Endothelial cell of umbilical vein (primary cell): ENCODE results near the gene CCNH. TPM values are rescaled to one million over a fixed set of nuclear protein-coding genes. Genes with fewer than 3 reads are reported as not detected.

ENCODE experiments used
- Bru-seq: library from RNA; stranded (reverse); fragments of 400-500 nt; gene quantifications from one replicate; lab custom pipeline; 2021; lab: Mats Ljungman, UMichigan
- BruChase-seq, 2 experiments: library from RNA; stranded (reverse); fragments of 400-500 nt; gene quantifications; one replicate each; lab custom pipeline; 2021; lab: Mats Ljungman, UMichigan
- BruUV-seq: library from RNA; stranded (reverse); fragments of 400-500 nt; replicated peaks from 2 replicates; lab custom pipeline; 2021; lab: Mats Ljungman, UMichigan
- CTCF ChIA-PET: fragments of 300-600, 350-600 bp; sonication (Branson Sonifier 250); formaldehyde crosslinking; loops from one replicate; lab custom pipeline; 2021; ENCODE audit warnings: antibody characterized with exemption, inconsistent platforms; lab: Charles Lee
- POLR2A ChIA-PET: fragments of 300-600, 350-600 bp; sonication (Branson Sonifier 250); formaldehyde crosslinking; loops from one replicate; lab custom pipeline; 2021; ENCODE audit warnings: antibody characterized with exemption, inconsistent platforms; lab: Charles Lee
- DNase-seq: peaks from one replicate; pipeline ENCODE4 v3.0.0-alpha.2; 2011; ENCODE audit warnings: low read depth, low spot score
- FAIRE-seq: peaks from 2 replicates; lab custom pipeline; 2011; peaks lifted over from hg19 to GRCh38; lab: Jason Lieb, UNC
- H2AFZ ChIP-seq: 2 replicates; pipeline ENCODE4 v1.6.0; 2012; ENCODE audit warnings: low read depth, low read length, control low read depth, inconsistent platforms
- H3K27ac ChIP-seq: 2 replicates; pipeline ENCODE4 v1.5.1; 2011; ENCODE audit warnings: low read depth, mild to moderate bottlenecking, control low read depth, low read length, moderate library complexity; ENCODE audit not compliant: insufficient read depth
- H3K27me3 ChIP-seq, 2 experiments: 2 replicates each; pipeline versions ENCODE4 v1.6.0 to v1.6.1; 2011; ENCODE audit warnings: low read length in 2 of 2, mixed read lengths in 1 of 2; ENCODE audit not compliant: control insufficient read depth in 2 of 2, insufficient read depth in 2 of 2
- H3K36me3 ChIP-seq, 2 experiments: 2 replicates in 1 of 2; 3 replicates in 1 of 2; pipeline ENCODE4 v1.5.1; 2011; ENCODE audit warnings: low read length in 2 of 2, mild to moderate bottlenecking in 1 of 2, moderate library complexity in 1 of 2; ENCODE audit not compliant: control insufficient read depth in 2 of 2, insufficient read depth in 2 of 2; ENCODE audit errors: extremely low read depth in 1 of 2
- H3K4me1 ChIP-seq: 3 replicates; pipeline ENCODE4 v1.5.1; 2011; ENCODE audit warnings: mild to moderate bottlenecking, low read length; ENCODE audit not compliant: control insufficient read depth, insufficient read depth; ENCODE audit errors: extremely low read depth
- H3K4me2 ChIP-seq: 2 replicates; pipeline ENCODE4 v1.6.1; 2011; ENCODE audit warnings: low read length, control low read depth, mixed read lengths; ENCODE audit not compliant: insufficient read depth
- H3K4me3 ChIP-seq, 3 experiments: fragments of 200-600 bp in 1 of 3; sonication (generic), shearing (Covaris generic) in 1 of 3; replicated peaks in 1 of 3; 2 replicates each; pipeline ENCODE4 v1.5.1; 2011 to 2016; ENCODE audit warnings: control low read depth in 3 of 3, low read length in 3 of 3, mild to moderate bottlenecking in 2 of 3, inconsistent platforms in 1 of 3, low read depth in 1 of 3, moderate library complexity in 1 of 3; ENCODE audit not compliant: insufficient read depth in 1 of 3
- H3K79me2 ChIP-seq: 2 replicates; pipeline ENCODE4 v1.6.0; 2012; ENCODE audit warnings: low read length, inconsistent platforms; ENCODE audit not compliant: control insufficient read depth, insufficient read depth
- H3K9ac ChIP-seq: replicated peaks from 2 replicates; pipeline ENCODE3; 2011; ENCODE audit warnings: low read length, control low read depth; ENCODE audit not compliant: insufficient read depth; ENCODE audit errors: extremely low read depth
- H3K9me1 ChIP-seq: replicated peaks from 3 replicates; pipeline ENCODE4 v1.6.0; 2011; ENCODE audit warnings: mild to moderate bottlenecking, low read length; ENCODE audit not compliant: control insufficient read depth, insufficient read depth; ENCODE audit errors: extremely low read depth
- H3K9me3 ChIP-seq: replicated peaks from 2 replicates; pipeline ENCODE4 v1.5.1; 2012; ENCODE audit warnings: low read length, inconsistent platforms; ENCODE audit not compliant: control insufficient read depth, insufficient read depth
- H4K20me1 ChIP-seq: replicated peaks from 2 replicates; pipeline ENCODE3; 2011; ENCODE audit warnings: mild to moderate bottlenecking, low read length; ENCODE audit not compliant: control insufficient read depth, insufficient read depth; ENCODE audit errors: extremely low read depth
- EZH2 ChIP-seq: IDR thresholded peaks from 2 replicates; pipeline ENCODE4 v1.6.1; 2012; ENCODE audit warnings: borderline replicate concordance, low read depth, mild to moderate bottlenecking, moderate library complexity, low read length, inconsistent platforms; ENCODE audit not compliant: severe bottlenecking
- FOS ChIP-seq: IDR thresholded peaks from 2 replicates; pipeline ENCODE4 v1.6.1; 2011; ENCODE audit warnings: mild to moderate bottlenecking, low read length, moderate library complexity, borderline replicate concordance; ENCODE audit not compliant: insufficient read depth
- POLR2A ChIP-seq: IDR thresholded peaks from 2 replicates; pipeline ENCODE4 v1.6.1; 2012; ENCODE audit warnings: low read depth, mild to moderate bottlenecking, control low read depth, low read length
- POLR2AphosphoS5 ChIP-seq: IDR thresholded peaks from 2 replicates; pipeline ENCODE4 v1.6.1; 2012; ENCODE audit warnings: low read depth, mild to moderate bottlenecking, control low read depth, low read length, moderate library complexity; ENCODE audit not compliant: insufficient read depth
- dilution Hi-C: fragments of 300-500 bp; cut with MboI; formaldehyde crosslinking; loops from one replicate; pipeline ENCODE4 v1.15.0; 2019; ENCODE audit warnings: low sequenced_read_pairs; ENCODE audit not compliant: extremely low pct_ligation_motif_present
- intact Hi-C: fragments of 100-400 bp; cut with micrococcal nuclease; formaldehyde crosslinking; loops from one replicate; pipeline ENCODE4 v1.10.0; 2022
- long read RNA-seq: library from polyadenylated mRNA; stranded (forward); transcript quantifications from one replicate; pipeline ENCODE4 v2.0.0, GENCODE V29; 2021
- polyA minus RNA-seq, 3 experiments: library from RNA; depleted of rRNA, polyadenylated mRNA; stranded (reverse); fragments of >200 nt; gene quantifications; 1 replicate in 1 of 3; 2 replicates in 2 of 3; pipeline ENCODE4 v1.2.3, GENCODE V29; 2011
- polyA plus RNA-seq, 4 experiments: library from polyadenylated mRNA; depleted of rRNA in 3 of 4; stranded (reverse) in 3 of 4; unstranded in 1 of 4; fragments of >200 nt; gene quantifications; 2 replicates each; pipeline versions ENCODE4 v1.2.1 to v1.2.3, GENCODE V29; 2011 to 2012; ENCODE audit warnings: missing spikeins in 1 of 4
- total RNA-seq: library from RNA; stranded (reverse); gene quantifications from 2 replicates; pipeline ENCODE4 v1.2.3, GENCODE V29; 2021
- TF ChIP-seq, protein P1 (sequence below): IDR thresholded peaks from 2 replicates; pipeline ENCODE4 v1.6.1; 2011; ENCODE audit not compliant: insufficient read depth, insufficient read length
- TF ChIP-seq, protein P2 (sequence below), 2 donors: IDR thresholded peaks; 1 replicate in 1 of 2; 2 replicates in 1 of 2; pipeline ENCODE4 v1.5.1; 2011; ENCODE audit warnings: low read length in 2 of 2, mild to moderate bottlenecking in 2 of 2, moderate library complexity in 2 of 2, control low read depth in 1 of 2, inconsistent platforms in 1 of 2, low read depth in 1 of 2; ENCODE audit not compliant: insufficient read depth in 1 of 2; ENCODE audit errors: extremely low read depth in 1 of 2

The CCNH gene
- total RNA-seq = 50.6 and 54.1 TPM in 2 replicates
- polyA plus RNA-seq = 22.1 and 47.9 TPM in 2 replicates
- 45.8 and 58.1 TPM in 2 replicates for polyA plus RNA-seq (2011; cell fraction: cytosol; rRNA removed)
- 62.4 and 80.4 TPM in 2 replicates for polyA plus RNA-seq (2011; cell fraction: nucleus; rRNA removed)
- polyA plus RNA-seq (2012) = 45.6 and 59.8 TPM in 2 replicates
- 73.7 and 94.4 TPM in 2 replicates for polyA minus RNA-seq
- polyA minus RNA-seq (2011; cell fraction: cytosol; rRNA and poly(A)+ RNA removed) = 37.4 TPM
- 150 and 193 TPM in 2 replicates for polyA minus RNA-seq (2011; cell fraction: nucleus; rRNA and poly(A)+ RNA removed)
- percentile 91 among the genes with signal in this experiment for Bru-seq, nascent RNA
- percentile 78 among the genes with signal in this experiment for BruChase-seq, experiment 1, labeled RNA remaining after a 6-hour chase
- BruChase-seq, experiment 2, labeled RNA remaining after a 2-hour chase = percentile 81 among the genes with signal in this experiment
- long read RNA-seq, transcript CCNH-201 (9 exons, 1,378 nt) = major isoform, 108 of 157 reads
- long read RNA-seq, partial matches to known transcripts = 3 of 157 reads
- long read RNA-seq, other reads (novel, unspliced or antisense) = 41 of 157 reads

DNA sequence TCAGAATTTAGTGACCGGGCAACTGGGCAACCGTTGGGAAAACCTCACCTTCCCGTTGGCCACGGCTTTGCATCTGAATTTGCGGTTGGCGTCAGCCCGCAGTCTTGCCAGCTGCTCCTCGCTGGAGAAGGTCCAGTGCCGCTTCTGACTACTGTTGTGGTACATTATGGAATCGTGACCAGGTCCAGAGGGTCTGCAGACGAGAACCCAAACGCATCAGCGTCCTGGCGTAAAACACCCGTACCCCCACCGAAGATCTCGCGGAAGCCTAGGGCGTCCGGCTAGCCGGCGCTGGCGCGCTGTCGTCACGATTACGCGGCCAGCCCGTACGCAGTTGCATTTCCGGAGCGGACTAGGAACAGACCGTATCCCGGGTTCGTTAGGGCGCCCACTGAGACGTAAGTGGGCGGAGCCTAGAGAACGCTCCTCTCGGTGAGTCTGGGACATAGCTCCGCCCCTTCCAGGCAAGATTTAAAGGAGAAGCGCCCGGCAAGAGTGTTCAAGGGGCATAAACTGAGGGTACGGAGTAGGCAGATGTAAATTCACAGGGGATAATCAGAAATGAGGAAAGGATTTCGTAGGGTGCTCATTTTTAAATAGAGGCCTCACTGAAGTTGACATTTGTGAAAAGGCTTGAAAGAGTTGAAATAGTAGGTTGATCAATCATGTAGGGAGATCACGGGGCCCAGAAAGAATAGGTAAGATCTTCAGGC is at the start of gene CCNH:
TSS of gene CCNH (minus strand) at position 301 of the 713 bp plus-strand sequence. CDS start at position 165, 136 bp downstream.
- Histone ChIP-seq H3K36me3 (peaks cover 2 to 7% of the 10 kb centered on the region in 2 experiments), H3K4me2 (peak within 1 kb of the TSS; percentile 88), H3K4me3 (peak within 1 kb of the TSS; percentile 71 to 96 (median 94)), H4K20me1 (peaks cover 3% of the 10 kb centered on the region), H2AFZ (peak within 1 kb of the TSS; percentile 98), H3K9me3 (no peaks in the 10 kb centered on the region), H3K79me2 (peaks cover 39% of the 10 kb centered on the region), H3K27ac (peak within 1 kb of the TSS; percentile 97), H3K9ac (peak within 1 kb of the TSS; percentile 98), H3K4me1 (peaks cover 18% of the 10 kb centered on the region), H3K27me3 (no peaks in the 10 kb centered on the region), H3K9me1 (no peaks in the 10 kb centered on the region)
- FAIRE-seq (peak; percentile 100), DNase-seq (peak; percentile 98)
- no TSS peak for BruUV-seq
- intact Hi-C loops = loop anchor here (1.0 to 5.0 kb wide), 6 partner anchors 10 to 1472 kb away; partner anchors contain the start of gene COX7C
- CTCF ChIA-PET = interaction anchor here (0.9 to 4.2 kb wide), 5 partner anchors 8 to 1278 kb away, joined by 3 to 33 read pairs (median 4); no protein-coding TSS in a partner anchor
- peak; percentile 87 for TF ChIP-seq POLR2AphosphoS5
- TF ChIP-seq, protein P1, sequence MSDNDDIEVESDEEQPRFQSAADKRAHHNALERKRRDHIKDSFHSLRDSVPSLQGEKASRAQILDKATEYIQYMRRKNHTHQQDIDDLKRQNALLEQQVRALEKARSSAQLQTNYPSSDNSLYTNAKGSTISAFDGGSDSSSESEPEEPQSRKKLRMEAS = no peak
- no peak for TF ChIP-seq EZH2
- TF ChIP-seq POLR2A = peak; percentile 89
- TF ChIP-seq, protein P2, sequence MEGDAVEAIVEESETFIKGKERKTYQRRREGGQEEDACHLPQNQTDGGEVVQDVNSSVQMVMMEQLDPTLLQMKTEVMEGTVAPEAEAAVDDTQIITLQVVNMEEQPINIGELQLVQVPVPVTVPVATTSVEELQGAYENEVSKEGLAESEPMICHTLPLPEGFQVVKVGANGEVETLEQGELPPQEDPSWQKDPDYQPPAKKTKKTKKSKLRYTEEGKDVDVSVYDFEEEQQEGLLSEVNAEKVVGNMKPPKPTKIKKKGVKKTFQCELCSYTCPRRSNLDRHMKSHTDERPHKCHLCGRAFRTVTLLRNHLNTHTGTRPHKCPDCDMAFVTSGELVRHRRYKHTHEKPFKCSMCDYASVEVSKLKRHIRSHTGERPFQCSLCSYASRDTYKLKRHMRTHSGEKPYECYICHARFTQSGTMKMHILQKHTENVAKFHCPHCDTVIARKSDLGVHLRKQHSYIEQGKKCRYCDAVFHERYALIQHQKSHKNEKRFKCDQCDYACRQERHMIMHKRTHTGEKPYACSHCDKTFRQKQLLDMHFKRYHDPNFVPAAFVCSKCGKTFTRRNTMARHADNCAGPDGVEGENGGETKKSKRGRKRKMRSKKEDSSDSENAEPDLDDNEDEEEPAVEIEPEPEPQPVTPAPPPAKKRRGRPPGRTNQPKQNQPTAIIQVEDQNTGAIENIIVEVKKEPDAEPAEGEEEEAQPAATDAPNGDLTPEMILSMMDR (IDR thresholded peaks at IDR 0.05; ENCODE audit: extremely low read depth in 1 of 2, insufficient read depth in 1 of 2, low read depth in 1 of 2, low read length in 2 of 2) = no peak
- TF ChIP-seq FOS = no peak
- dilution Hi-C loops = no loop called here
- POLR2A ChIA-PET = interaction anchor here (0.6 to 1.2 kb wide), 2 partner anchors 10 to 389 kb away, joined by 3 read pairs; no protein-coding TSS in a partner anchor
